Stimulated activated CD8-positive, alpha-beta memory T cell treated with anti-CD3 and anti-CD28 coated beads, Interleukin-4, amount 100 ng/mL, for 4 hours (primary cell): ENCODE measurements around the gene NCAPD2.
"Not testable (repeated sequence)": the region's sequence is repeated elsewhere in the genome, so short reads cannot be mapped to it uniquely, and the experiment has no call there.

Source experiments
- DNase-seq, 2 donors: peaks; one replicate each; pipeline ENCODE4 v3.0.0-alpha.2; 2020; ENCODE audit warnings: low read depth in 2 of 2, low spot score in 1 of 2

The NCAPD2 gene

DNA sequence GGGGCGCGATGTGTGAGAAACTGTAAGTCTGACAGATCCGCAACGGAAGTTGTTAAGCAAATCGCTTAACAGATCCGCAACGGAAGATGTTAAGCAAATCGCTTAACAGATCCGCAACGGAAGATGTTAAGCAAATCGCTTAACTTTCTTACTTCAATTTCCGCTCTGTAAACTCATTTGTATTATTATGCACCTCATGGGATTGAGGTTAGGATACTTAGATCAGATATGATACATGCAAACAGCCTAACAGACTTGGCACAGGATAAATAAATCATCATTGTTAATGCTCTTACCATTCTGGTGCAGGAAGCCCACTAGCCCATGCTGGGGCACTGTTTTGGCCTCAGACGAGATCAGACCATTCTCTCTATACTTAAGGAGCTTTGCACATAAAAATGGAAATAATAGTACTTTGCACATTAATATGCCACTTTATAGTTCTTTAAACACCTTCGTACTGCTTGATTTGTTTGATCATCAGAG, 399 bp downstream of the NCAPD2 start:
- DNase-seq = no peak

DNA sequence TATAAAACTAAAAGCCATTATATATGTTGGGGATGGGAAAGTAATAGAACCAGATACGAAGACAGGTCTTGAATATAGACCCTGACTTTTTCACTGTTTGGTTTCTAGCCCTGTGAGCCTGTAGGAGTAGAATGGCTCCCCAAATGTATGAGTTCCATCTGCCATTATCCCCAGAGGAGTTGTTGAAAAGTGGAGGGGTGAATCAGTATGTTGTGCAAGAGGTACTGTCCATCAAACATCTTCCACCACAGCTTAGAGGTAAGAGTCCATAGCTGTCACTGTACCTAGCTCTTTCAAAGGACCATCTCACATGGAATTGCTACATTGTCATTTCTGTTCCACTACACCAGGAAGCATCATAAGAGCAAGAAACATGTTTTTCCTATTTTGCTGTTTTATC, 1.1 kb downstream of the NCAPD2 start:
- DNase-seq = no peak

DNA sequence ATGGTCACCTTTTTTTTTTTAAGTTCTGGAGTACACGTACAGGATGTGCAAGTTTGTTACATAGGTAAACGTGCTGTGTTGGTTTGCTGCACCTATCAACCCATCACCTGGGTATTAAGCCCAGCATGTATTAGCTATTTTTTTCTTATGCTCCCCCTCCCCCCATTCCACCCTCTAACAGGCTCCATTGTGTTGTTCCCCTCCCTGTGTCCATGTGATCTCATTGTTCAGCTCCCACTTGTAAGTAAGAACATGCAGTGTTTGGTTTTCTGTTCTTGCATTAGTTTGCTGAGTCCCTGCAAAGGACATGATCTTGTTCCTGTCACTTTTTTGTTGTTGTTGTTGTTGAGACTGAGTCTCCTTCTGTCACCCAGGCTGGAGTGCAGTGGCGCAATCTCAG, 3.4 kb downstream of the NCAPD2 start:
- not testable (repeated sequence) for DNase-seq

DNA sequence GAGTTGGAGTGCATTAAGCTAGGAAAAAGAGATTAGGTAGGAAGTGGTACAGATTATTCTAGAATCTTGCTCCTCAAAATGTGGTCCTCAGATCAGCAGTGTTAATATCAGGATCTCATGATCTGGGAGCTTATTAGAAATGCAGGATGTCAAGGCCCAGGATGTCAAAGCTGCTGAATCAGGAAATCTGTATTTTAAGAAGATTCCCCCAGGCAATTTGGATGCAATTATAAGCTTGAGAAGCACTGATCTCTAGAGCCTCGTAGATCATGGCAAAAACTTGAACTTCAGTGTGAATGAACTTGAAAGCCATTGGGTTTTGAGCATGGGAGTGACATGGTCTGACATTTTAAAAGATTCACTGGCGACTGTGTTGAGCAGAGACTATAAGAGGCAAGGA, 6.6 kb downstream of the NCAPD2 start:
- no peak for DNase-seq

DNA sequence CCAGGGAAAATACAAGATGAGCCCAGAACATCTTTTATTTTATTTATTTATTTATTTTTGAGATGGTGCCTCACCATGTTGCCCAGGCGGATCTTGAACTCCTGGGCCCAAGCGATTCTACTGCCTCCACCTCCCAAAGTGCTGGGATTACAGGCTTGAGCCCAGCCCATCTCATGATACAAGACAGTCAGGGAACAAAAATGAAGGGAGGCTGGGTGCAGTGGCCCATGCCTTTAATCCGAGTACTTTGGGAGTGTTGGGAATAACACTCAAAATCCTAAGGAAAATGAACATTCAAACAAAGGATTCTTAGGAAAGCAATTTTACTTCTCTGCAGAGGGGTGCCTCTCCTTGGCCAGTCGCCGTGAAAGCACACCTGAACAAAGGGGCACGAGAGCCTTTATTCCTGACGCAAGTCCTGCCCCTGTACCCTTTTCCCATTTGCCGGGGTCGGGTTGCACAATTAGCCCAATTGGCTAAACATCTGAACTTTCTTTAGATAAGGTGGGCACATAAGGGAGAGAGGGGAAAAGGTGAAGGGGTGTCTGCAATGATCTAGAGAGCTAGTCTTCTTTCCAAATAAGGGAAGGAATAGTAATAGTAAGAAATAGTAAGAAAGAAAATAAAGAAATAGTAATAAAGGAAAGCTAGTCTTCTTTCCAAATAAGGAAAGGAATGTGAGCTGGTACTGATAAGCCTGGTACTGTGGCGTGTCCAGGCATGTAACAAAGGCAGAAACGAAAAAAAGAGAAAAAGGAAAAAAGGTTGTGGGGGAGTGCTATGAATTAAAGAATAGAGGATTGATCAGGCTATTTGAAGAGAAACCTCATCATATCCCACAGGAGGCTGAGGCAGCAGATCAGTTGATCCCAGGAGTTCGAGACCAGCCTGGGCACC, 13.4 kb downstream of the NCAPD2 start:
- no peak for DNase-seq

DNA sequence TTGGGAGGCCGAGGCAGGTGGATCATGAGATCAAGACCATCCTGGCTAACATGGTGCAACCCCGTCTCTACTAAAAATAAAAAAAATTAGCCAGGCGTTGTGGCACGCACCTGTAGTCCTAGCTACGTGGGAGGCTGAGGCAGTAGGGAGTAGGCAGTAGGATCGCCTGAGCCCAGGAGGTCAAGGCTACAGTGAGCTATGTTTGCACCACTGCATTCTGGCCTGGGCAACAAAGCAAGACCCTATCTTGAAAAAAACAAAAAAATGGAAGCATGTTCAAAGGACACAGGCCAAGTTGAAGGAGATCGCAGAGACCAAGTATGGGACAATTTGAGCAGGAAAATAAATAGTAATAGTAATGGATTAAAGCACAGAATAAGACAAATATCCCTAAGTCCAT, 14.2 kb downstream of the NCAPD2 start:
- DNase-seq = no peak

DNA sequence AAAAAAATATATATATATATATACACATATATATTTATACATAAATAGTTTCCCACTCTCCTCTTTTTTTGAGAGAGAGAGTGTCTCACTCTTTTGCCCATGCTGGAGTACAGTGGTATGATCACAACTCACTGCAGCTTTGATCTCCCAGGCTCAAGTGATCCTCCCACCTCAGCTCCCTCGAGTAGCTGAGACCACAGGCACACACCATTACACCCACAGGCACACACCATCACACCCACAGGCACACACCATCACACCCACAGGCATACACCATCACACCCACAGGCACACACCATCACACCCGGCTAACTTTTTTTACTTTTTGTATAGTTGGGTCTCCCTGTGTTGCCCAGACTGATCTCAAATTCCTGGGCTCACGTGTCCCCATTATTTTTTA, 26.3 kb downstream of the NCAPD2 start:
- no peak for DNase-seq

DNA sequence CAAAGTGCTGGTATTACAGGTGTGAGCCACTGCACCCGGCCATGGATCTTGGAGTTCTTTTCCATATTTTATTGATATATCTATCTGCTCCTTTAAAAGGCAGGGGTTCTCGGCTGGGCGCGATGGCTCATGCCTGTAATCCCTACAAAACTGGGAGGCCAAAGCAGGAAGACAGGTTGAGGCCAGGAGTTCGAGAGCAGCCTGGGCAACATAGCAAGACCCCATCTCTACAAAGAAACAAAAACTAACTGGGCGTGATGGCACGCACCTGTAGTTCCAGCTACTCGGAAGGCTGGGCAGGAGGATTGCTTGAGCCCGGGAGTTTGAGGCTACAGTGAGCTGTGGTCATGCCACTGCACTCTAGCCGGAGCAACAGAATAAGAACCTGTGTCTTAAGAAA, 28.3 kb downstream of the NCAPD2 start:
- DNase-seq = no peak

DNA sequence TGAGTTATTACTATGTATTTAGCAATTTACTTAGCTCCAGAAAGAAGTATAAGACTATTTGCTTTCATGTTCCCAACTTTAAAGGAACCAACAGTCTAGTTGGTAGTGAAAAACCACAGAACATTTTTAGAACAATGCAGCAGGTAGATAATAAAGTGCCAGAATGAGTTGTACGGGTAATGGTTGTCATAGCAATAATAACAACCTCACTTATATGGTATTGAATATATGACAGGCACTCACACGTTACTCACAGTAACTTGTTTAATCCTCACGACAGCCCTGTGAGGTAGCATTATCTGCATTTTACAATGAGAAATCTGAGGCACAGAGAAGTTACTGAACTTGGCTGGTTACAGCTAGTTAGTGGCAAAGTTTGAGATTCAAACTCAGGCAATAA, 29.8 kb downstream of the NCAPD2 start:
- no peak for DNase-seq

DNA sequence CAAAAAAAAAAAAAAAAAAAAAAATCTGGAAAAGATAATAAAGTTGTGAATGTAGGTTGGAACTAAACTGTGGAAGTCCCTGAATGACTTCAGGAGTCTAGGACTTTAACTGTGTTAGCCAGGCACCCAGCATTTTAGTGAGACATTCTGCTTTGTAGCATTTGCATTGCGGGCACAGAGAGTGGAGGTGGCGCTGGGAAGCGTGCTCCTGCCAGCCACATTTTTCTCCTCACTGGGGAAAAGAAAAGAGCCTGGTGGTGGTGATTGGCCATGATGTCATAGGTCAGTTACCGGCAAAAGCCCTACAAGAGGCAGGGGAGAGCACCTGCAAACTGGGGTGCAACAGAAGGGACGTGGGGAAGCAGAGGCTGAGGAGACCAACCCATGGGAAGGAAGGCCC, 30.7 kb downstream of the NCAPD2 start:
- no peak for DNase-seq

DNA sequence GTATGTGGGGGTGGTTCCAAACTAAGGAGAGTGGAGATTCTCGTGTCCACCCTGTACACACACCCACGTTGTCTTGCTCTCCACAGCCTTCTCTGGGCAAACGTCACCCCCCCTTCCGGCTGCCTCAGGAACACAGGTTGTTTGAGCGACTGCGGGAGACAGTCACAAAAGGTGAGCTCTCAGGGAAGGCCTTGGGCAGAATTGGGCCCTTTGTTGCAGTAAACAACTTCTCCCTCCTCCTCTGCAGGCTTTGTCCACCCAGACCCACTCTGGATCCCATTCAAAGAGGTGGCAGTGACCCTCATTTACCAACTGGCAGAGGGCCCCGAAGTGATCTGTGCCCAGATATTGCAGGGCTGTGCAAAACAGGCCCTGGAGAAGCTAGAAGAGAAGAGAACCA, 32.3 kb downstream of the NCAPD2 start:
- no peak for DNase-seq

DNA sequence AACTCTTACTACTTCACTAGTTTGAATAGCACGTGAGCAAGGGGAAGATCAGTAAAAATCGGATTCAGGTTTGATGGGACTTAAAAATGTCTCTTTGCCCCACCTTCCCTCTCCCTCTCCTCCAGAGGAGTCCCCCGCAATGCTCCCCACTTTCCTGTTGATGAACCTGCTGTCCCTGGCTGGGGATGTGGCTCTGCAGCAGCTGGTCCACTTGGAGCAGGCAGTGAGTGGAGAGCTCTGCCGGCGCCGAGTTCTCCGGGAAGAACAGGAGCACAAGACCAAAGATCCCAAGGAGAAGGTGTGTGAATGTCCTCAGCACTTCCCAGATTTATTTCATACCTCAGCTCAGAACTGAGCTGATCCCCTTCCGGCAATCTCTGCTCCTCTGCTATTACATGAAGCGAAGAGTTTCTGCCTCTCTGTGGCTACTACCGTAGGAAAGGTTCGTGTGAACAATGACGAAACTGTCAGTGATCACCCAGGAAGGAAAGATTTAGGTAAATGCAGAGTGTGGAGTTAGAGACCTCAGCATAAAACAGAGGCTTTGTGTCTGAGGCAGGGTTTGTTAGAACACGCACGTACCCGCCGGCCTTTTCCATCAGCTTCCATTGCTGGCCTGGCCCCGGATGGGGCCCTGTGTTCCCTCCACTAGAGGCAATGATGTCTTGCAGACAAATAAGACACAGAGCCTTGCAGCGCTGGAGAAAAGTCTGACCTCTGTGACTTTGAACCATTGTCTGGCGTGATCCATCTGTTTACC, 33.0 kb downstream of the NCAPD2 start:
- DNase-seq = no peak

DNA sequence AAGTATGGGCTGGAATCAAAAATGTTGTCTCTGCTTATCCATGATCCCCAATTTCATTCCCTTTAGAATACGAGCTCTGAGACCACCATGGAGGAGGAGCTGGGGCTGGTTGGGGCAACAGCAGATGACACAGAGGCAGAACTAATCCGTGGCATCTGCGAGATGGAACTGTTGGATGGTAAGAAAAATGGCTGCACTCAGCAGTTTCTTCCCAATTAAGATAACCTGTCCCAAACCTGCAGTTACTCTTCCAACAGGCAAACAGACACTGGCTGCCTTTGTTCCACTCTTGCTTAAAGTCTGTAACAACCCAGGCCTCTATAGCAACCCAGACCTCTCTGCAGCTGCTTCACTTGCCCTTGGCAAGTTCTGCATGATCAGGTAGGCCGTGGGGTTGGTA, 33.8 kb downstream of the NCAPD2 start:
- DNase-seq = no peak

DNA sequence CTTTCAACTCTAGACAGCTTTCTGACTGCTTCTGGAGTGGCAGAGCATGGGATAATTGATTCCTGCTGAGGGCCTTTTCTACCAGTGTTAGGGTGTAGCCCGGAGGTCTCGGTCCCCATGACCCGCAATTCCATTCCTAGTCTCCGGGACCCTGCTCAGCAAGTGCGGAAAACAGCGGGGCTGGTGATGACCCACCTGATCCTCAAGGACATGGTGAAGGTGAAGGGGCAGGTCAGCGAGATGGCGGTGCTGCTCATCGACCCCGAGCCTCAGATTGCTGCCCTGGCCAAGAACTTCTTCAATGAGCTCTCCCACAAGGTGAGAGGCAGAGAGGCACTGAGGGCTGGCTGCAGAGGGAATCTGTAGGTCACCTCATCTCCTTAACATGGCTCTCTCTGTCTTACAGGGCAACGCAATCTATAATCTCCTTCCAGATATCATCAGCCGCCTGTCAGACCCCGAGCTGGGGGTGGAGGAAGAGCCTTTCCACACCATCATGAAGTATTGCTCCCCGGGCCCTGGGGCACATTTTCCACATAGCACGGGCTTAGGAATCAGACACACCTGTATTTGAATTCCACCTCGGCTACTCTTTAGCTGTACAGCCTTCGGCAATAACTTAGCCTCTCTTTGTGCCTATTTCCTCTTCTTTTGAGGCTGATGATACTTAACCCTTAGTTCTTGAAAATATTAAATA, 34.8 kb downstream of the NCAPD2 start:
- DNase-seq = no peak

DNA sequence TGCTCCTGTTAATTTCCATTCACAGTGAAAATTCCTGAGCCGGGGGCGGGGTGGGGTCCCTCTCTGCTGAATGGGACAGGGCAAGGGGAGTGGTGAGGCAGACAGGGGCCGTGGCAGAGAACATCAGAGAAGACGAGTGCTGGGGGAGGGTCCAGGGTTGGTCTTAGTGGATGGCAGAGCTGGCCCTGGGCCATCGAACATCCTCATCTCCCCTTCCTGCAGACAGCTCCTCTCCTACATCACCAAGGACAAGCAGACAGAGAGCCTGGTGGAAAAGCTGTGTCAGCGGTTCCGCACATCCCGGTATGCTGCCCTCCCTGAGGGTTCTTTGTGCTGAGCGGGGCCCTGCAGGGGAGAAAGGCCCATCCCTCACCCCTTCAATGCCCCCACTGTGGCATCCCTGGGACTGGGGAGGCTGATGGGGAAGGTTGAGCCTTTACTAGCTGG, 35.4 kb downstream of the NCAPD2 start:
- DNase-seq = no peak

DNA sequence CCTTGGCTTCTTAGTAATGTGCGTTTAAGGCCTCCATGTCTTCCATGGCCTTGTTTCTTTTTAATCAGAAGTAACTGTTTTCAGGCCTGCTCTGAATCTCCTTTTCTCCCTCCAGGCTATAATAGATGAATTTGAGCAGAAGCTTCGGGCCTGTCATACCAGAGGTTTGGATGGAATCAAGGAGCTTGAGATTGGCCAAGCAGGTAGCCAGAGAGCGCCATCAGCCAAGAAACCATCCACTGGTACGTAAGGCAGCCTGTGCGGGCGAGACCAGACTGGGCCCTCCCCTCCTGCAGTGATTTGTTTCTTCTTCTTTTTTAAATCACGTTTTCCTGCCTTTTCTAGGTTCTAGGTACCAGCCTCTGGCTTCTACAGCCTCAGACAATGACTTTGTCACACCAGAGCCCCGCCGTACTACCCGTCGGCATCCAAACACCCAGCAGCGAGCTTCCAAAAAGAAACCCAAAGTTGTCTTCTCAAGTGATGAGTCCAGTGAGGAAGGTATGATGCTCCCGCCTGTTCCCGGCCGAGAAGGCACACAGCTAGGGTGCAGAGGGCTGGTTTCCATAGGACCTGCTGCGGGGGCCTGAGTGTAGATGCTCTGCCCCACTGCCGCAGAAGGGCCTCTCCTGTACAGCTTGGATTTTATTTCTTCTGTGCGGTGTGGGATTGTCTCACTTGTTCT, 36.8 kb downstream of the NCAPD2 start:
- no peak for DNase-seq

DNA sequence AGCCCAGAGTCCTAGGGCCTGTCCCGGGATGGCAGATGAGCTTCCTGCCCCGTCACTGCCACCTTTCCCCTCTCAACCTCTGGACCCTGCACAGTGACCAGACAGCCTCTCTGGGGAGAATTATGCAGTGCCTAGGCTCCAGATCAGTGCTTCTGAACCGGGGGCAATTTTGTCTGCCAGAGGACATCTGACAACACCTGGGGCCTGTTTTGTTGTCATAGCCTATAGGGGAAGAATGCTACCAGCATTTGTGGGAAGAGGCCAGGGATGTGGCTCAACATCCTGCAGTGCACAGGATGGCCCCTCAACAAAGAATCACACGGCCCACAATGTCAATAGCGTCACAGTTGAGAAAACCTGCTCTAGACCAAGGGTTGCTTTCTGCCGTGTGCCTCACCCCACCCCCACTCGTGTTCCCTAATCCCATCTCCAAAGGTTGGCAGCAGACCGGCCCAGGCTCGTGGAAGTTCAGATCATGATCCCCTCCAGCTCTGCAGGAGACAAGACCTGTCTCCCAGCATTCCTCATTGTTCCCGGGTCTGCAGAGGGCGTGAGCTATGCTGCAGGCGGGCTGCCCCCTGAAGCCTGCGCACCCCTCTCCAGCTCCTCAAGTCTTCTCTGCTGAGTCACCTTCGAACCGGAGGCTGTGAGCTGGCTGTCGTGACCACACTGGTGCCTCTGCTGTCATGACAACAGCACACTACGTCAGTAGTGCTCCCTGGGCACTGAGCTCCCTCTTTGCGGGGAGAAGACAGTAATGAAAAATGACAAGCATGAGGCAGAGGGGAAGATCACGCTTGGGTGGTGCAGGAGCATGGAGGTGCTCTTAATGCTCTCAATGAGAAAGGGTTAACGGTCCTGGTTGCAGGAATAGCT, 38.4 kb downstream of the NCAPD2 start:
- peak; percentile 69 to 84 for DNase-seq

DNA sequence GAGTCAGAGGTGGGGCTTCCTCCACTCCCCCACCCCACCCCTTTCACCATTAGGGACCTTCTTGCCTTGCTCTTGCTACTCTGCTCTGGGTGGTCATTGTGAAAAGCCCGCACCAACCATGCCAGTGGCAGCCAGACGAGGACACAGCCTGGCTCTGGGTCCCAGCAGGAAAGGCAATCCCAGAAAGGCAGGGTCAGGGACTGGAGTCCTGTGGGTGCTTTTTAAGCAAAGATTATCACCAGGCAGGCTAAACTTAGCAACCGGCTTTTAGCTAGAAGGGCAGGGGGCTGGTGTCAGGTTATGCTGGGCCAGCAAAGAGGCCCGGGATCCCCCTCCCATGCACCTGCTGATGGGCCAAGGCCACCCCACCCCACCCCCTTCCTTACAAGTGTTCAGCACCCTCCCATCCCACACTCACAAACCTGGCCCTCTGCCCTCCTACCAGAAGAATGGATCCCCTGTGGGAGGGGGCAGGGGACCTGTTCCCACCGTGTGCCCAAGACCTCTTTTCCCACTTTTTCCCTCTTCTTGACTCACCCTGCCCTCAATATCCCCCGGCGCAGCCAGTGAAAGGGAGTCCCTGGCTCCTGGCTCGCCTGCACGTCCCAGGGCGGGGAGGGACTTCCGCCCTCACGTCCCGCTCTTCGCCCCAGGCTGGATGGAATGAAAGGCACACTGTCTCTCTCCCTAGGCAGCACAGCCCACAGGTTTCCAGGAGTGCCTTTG, 39.2 kb downstream of the NCAPD2 start:
- DNase-seq = no peak

DNA sequence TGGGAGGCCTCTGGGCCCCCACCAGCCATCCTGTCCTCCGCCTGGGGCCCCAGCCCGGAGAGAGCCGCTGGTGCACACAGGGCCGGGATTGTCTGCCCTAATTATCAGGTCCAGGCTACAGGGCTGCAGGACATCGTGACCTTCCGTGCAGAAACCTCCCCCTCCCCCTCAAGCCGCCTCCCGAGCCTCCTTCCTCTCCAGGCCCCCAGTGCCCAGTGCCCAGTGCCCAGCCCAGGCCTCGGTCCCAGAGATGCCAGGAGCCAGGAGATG, 39.7 kb downstream of the NCAPD2 start:
- no peak for DNase-seq
